GM18873 (cell line): ENCODE measurements around the gene GRM5.
"Not testable (repeated sequence)": the region's sequence is repeated elsewhere in the genome, so short reads cannot be mapped to it uniquely, and the experiment has no call there.

ENCODE experiments used
- ATAC-seq: cut with Tn5 transposase; IDR thresholded peaks from one replicate; pipeline ENCODE4 v1.9.1; 2021; ENCODE audit warnings: mild to moderate bottlenecking, moderate library complexity, moderate number of reproducible peaks; ENCODE audit not compliant: unreplicated experiment, low FRiP score

Gene GRM5

GRCh38 chr11:88844941-88845340, 220.8 kb downstream of the GRM5 start:
- ATAC-seq: not testable (repeated sequence)

- ATAC-seq: not testable (repeated sequence)
These were observed 221.9 kb downstream of the GRM5 start for GRCh38 chr11:88843766-88844426.

GRCh38 chr11:88838139-88838538, 227.6 kb downstream of the GRM5 start:
- not testable (repeated sequence) for ATAC-seq

GRCh38 chr11:88835709-88836108, 230.1 kb downstream of the GRM5 start:
- ATAC-seq: not testable (repeated sequence)

- no peak for ATAC-seq
These were observed 234.4 kb downstream of the GRM5 start for GRCh38 chr11:88831303-88831890.

- ATAC-seq: no peak
These were observed 238.6 kb downstream of the GRM5 start for GRCh38 chr11:88827018-88827676.

- ATAC-seq: no peak
These were observed 246.2 kb downstream of the GRM5 start for GRCh38 chr11:88819616-88820015.

- no peak for ATAC-seq
These were observed 246.8 kb downstream of the GRM5 start for GRCh38 chr11:88818978-88819377.

- ATAC-seq: no peak
These were observed 250.3 kb downstream of the GRM5 start for GRCh38 chr11:88815505-88815904.

GRCh38 chr11:88814076-88814475, 251.7 kb downstream of the GRM5 start:
- ATAC-seq: peak; percentile 38

- ATAC-seq: peak; percentile 72
These were observed 252.4 kb downstream of the GRM5 start for GRCh38 chr11:88813233-88813915.

GRCh38 chr11:88810420-88811097, 255.2 kb downstream of the GRM5 start:
- ATAC-seq: no peak

- ATAC-seq: no peak
These were observed 256.7 kb downstream of the GRM5 start for GRCh38 chr11:88809126-88809525.

- no peak for ATAC-seq
These were observed 258.4 kb downstream of the GRM5 start for GRCh38 chr11:88807349-88807748.

- no peak for ATAC-seq
These were observed 259.4 kb downstream of the GRM5 start for GRCh38 chr11:88806410-88806809.

- ATAC-seq: no peak
These were observed 264.2 kb downstream of the GRM5 start for GRCh38 chr11:88801484-88802123.

- ATAC-seq: no peak
These were observed 265.8 kb downstream of the GRM5 start for GRCh38 chr11:88799771-88800500.

- no peak for ATAC-seq
These were observed 275.6 kb downstream of the GRM5 start for GRCh38 chr11:88790182-88790581.

- no peak for ATAC-seq
These were observed 286.2 kb downstream of the GRM5 start for GRCh38 chr11:88779577-88779976.
